Activated naive CD4-positive, alpha-beta T cell (primary cell): ENCODE results near the gene CDS2.

Source experiments
- DNase-seq, 4 experiments: peaks; one replicate each; lab custom pipeline; 2025; lab: John Stamatoyannopoulos, UW

Gene CDS2

DNA sequence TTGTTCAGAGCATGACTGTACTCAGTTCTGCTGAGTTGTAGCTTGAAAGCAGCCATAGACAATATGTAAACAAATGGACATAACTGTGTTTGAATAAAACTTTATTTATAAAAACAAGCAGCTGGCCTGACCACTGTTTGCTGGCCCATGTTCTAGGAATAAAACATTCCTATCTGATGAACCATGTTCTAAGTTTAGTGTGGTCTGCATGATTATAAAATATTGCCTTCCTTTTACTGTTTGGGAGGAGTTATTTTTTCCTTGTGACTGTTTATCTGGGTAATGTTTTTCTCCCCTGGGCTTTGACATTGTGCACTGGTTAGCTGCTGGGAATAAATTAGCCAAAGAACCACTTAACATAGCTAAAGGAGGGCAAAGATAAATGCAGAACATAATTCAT is 55.1 kb downstream of the CDS2 start:
- DNase-seq: no peak

DNA sequence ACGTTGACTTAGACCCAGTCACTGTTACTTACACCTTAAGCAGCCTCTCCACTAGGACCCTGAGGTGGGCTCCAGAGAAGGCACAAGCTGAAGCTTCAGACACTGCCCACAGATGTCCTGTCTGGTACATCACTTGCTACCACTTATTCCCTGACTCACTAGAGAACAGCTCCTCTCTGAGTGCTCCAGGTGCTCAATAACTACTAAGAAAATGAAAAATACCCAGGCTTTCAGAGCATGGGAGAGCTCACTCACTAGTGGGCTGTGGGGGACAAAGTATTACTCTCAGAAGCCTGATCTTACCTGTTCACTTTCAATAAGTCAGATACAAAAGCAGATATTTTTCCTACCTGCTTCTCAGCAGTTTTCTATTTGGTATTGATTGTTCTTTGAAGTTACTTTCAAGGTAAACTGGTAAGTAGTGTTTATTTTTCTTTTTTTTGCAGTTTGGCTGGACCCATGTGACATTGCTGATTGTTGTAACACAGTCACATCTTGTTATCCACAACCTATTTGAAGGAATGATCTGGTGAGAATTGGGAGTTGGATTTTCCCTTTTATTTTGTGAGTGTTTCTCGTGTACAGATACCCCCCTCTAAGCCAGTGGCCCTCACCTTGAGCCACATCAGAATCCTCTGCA is 55.9 kb downstream of the CDS2 start:
- DNase-seq: no peak

- no peak for DNase-seq
Measured at GRCh38 chr20:5183731-5184474, 57.1 kb downstream of the CDS2 start.

DNA sequence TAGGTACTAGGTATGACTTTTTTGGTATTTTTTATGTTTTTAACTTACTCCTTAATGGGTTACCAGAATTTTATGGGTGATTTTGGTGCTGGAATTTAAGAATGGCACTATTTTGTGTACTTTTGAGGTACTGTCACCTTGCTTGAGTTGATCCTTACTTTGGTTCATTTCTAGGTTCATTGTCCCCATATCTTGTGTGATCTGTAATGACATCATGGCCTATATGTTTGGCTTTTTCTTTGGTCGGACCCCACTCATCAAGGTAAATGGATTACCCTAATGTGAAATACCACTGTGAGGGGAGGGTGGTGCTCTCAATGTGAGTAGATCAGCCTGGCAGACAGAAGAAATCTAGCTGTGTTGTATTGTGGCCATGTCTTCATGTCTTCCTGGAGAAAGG is 57.9 kb downstream of the CDS2 start:
- DNase-seq: no peak

DNA sequence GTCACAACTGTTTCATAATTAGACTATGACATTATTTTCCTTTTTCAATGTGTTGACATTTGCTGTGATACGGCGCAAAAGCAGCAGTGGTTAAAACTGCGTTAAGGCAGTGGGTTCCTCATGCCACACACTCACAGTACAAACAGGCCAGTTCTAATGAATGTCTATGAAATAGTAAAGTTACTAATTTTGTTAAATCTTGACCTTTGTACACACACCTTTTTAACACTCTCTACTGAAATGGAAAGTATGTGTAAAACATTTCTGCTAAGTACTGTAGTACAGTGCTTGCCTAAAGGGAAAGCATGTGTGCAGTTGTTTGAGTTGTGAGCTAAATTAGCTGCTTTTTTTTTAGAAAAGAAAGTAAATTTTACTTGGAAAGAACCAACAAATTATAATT is 60.3 kb downstream of the CDS2 start:
- no peak for DNase-seq

GRCh38 chr20:5188736-5189135 is 61.9 kb downstream of the CDS2 start:
- DNase-seq: no peak

DNA sequence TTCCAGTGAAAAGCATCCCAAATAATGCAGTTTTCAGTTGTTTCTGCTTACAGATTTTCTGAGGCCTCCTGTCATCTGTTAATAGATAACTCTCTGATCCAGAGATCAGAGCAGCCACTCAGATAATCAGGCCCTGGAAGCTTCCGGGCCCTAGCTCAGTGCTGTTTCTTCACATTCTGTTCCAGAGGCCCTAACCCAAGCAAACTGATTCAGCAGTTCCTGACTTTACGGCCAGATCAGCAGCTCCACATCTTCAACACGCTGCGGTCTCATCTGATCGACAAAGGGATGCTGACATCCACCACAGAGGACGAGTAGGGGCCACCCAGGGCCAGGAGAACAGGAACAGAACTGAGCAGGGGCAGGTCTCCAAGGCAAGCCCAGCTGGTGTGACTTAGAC is 63.1 kb downstream of the CDS2 start:
- DNase-seq: no peak

GRCh38 chr20:5190444-5190843 is 63.6 kb downstream of the CDS2 start:
- no peak for DNase-seq

DNA sequence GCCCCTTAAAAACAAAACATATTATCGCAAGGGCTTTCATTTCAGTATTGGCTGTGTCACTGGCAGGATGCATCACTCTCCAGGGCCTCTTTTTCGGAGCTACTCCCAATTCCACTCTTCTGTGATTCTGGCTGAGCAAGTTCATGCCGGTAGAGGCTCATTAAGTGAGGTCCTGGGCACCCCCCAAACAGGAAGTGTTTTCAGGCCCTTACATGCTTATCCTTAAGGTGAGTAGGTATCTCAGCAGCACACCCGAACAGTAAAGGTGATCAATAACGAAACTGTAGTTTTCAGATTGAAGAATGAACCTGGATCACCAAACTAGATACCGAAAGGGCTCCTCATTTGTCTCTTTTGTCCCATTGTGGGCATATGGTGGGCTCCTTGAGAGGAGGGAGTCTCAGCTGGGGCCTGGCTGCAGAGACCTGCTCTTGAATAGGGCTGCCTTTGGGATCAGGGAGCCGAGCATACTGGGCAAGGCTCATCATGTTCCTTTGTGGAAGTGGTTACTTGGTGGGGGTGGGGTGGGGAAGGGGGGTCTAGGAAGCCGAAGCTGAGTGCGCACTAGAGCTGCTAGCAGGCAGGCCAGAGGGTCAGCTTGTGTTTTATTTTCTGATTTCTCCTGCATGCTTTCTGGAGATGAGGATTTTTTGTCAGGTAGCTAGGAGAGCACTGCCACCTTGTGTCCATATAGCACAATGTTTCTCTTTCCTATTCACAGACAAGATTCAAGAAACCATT is 65.2 kb downstream of the CDS2 start:
- DNase-seq: no peak

DNA sequence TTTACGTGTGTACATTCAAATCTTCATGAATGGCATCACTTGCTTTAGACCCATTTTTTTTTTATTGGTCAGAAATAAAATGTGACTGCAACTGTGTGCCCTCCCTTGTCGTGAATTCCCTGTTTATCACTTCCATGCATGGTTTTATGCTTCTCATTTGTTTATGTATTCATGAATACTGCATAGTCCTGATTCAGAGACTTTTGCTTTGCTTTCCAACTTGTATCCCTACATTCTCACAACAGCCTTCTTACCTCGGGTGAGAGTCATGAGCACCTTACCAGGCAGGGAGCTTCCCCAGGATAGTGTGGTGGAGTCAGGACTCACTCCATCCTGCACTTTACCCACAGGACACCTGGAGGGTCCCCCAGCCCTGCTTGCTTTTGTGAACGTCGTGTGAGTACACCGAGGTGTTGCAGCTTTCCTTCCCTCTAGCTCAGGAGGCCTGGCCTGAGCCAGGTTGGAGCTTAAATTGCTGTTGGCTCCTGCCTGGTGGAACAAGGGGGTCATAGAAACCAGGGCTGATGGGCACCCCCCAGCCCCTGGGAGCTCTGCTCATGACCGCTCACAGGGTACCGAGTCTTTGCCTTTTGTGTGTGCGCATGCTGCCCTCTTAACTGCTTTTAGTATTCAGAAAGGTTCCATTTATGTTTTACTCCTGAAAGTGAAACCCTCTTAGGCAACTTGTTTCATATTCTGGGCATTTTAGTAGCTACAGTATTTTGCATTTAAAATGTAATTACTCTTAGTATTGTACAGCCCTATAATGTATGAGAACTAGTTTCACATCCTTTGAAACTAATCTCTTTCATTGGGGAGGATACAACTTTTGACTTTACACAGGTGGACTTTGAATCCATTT is 66.0 kb downstream of the CDS2 start:
- no peak for DNase-seq

- DNase-seq: no peak
Measured at GRCh38 chr20:5195655-5196054, 68.8 kb downstream of the CDS2 start.

DNA sequence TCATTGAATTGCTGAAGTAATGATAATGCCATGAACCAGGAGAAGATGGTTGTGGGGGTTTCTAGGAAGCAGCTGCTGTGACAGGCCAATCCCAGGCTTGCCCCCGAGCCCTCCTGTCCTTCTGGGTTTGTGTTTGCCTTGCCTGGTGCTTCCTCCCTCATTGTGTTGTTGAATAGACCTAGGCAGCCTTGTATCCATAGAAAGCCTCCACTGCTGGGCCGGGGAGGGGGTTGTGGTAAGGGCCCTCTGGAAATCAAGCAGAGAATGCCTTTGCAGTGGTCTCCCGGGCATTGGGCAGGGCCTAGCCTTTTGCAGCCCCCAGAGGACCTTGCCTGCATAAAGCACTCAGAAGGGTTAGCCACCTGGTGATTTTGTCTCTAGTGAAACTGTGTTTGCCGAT is 69.3 kb downstream of the CDS2 start:
- no peak for DNase-seq

DNA sequence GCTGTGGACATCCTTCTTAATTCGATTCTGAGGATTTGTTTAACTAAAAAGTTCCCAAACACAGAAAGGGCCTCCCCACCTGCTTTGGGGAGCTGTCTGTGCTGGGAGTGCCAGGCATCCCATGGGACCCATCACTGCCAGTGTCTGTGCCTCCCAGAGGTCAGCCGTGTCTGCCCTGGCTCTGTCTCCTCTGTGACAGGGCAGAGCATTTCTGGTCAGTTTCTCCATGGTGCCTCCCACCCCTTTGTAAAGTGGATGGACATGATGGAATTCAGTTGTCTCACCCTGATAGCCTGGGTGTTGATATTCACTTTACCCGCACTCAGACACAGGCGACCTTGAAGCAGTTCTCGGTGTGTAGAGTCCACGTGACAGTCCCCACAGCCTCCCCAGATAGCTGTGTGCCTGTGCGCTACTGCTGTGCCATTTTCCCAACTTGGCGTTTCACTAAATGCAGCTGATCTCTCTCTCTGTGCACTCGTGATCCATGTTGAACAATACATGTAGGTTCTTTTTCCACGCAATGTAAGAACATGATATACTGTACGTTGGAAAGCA is 70.5 kb downstream of the CDS2 start:
- no peak for DNase-seq

- DNase-seq: no peak
Measured at GRCh38 chr20:5197847-5198650, 71.2 kb downstream of the CDS2 start.

GRCh38 chr20:5198651-5198924 is 71.8 kb downstream of the CDS2 start:
- no peak for DNase-seq

GRCh38 chr20:5203380-5203779 is 76.6 kb downstream of the CDS2 start:
- DNase-seq: no peak

DNA sequence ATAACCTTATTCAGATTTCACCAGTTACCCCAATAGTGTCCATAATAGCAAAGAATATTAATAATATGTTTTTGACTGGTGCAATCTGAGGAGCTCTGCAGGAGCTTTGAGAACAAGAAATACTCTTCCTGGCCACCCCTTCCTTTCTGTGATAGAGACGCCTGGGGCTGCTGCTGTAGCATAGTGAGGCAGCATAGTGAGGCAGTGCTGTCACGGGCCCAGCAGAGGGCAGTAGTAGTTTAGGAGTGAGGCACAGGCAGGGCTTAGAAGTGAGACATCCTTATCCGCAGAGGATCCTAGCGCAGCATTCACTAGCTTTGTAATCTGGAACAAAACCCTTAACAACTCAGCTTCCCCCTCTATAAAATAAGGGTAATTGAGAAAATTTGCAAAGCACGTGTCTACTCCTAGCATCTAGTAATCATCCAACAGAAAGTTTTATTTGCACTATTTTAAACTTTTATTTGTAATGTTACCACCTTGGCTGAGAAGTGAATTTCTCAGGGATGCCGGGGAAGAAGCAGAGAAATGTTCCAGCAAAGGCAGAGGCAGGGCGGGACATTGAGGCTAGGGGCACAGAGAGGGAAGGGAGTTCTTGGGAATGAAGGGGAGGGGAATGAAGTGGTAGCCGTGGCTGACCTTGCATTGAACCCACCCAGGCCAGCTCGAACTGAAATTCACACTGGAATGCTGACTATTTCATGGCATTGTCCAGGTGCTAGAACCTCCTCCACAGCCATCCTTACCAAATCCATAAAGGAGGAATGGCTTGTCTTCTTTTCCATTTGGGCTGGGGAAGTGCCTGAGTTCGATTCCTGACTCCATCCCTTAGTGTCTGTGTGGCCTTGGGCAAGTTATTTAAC is 78.8 kb downstream of the CDS2 start:
- peak; percentile 17 to 46 (median 24) for DNase-seq

DNA sequence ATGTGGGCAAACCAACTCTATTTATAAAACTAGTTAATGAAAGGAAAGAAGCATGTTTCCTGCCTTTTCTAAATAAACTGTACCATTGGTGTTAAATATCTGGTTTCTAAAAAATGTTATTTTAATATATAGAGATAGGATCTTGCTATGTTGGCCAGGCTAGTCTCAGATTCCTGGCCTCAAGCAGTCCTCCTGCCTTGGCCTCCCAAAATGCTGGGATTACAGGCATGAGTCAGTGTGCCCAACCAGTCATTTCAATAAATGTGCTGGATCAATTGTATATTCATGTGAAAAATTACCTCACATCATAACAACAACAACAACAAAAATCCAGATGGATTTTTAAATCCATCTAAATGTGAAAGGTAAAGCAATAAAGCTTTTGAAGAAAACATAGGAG is 80.3 kb downstream of the CDS2 start:
- no peak for DNase-seq

GRCh38 chr20:5211803-5212714 is 85.3 kb downstream of the CDS2 start:
- DNase-seq: no peak
